GM21390 (cell line): Measurements from ENCODE around the gene ARFRP1.
"Not testable (repeated sequence)": the region's sequence is repeated elsewhere in the genome, so short reads cannot be mapped to it uniquely, and the experiment has no call there.

Source experiments
- ATAC-seq: cut with Tn5 transposase; IDR thresholded peaks from one replicate; pipeline ENCODE4 v1.9.1; 2021; ENCODE audit not compliant: unreplicated experiment

Gene ARFRP1

GRCh38 chr20:63733579-63734081, 25.9 kb upstream of the ARFRP1 start:
- no peak for ATAC-seq

- ATAC-seq, result no peak
Measured at GRCh38 chr20:63733117-63733516, 25.3 kb upstream of the ARFRP1 start.

GRCh38 chr20:63732118-63733095, 24.6 kb upstream of the ARFRP1 start:
- ATAC-seq, result no peak

GRCh38 chr20:63731410-63731809, 23.6 kb upstream of the ARFRP1 start:
- no peak for ATAC-seq

- not testable (repeated sequence) for ATAC-seq
Measured at GRCh38 chr20:63730189-63730733, 22.5 kb upstream of the ARFRP1 start.

GRCh38 chr20:63722967-63723622, 15.3 kb upstream of the ARFRP1 start:
- ATAC-seq, result not testable (repeated sequence)

- ATAC-seq, result no peak
Measured at GRCh38 chr20:63718996-63719395, 11.2 kb upstream of the ARFRP1 start.

GRCh38 chr20:63714858-63715257, 7.1 kb upstream of the ARFRP1 start:
- ATAC-seq, result no peak

GRCh38 chr20:63712191-63712590, 4.4 kb upstream of the ARFRP1 start:
- ATAC-seq, result no peak

- ATAC-seq, result no peak
Measured at GRCh38 chr20:63711085-63711645, 3.4 kb upstream of the ARFRP1 start.

- no peak for ATAC-seq
Measured at GRCh38 chr20:63709149-63709527, 1.4 kb upstream of the ARFRP1 start.

- no peak for ATAC-seq
Measured at GRCh38 chr20:63708301-63709148, 749 bp upstream of the ARFRP1 start.

GRCh38 chr20:63706852-63707557, 771 bp downstream of the ARFRP1 start:
- ATAC-seq, result no peak

GRCh38 chr20:63706027-63706695, 1.6 kb downstream of the ARFRP1 start:
- no peak for ATAC-seq

- no peak for ATAC-seq
Measured at GRCh38 chr20:63705232-63706026, 2.3 kb downstream of the ARFRP1 start.

- ATAC-seq, result no peak
Measured at GRCh38 chr20:63704749-63705117, 3.0 kb downstream of the ARFRP1 start.

- no peak for ATAC-seq
Measured at GRCh38 chr20:63703976-63704748, 3.6 kb downstream of the ARFRP1 start.

- no peak for ATAC-seq
Measured at GRCh38 chr20:63703471-63703975, 4.3 kb downstream of the ARFRP1 start.
